ENCODE measurements around the gene IP6K1.

Gene IP6K1

DNA sequence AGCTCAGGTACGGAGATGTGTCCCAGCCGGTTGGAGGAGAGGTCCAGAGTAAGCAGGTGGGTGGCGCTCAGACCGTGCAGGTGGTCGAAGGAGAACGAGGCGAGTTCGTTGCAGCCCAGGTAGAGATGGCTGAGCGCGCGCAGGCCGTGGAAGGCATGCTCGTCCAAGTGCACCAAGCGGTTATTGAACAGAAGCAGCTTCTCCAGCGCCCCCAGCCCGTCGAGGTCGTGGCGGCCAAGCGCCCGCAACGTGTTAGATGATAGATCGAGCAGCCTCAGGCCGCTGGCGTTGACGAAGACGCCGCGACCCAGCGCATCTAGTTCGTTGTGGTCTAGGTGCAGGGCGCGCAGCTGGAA is 67.5 kb downstream of the IP6K1 start:
- DNase-seq (ENCODE audit: low read depth), result no peak
- peak overlapping the region; percentile 55 for H3K4me3 ChIP-seq (replicated peaks; ENCODE audit: low read depth, low read length)
- TF ChIP-seq, protein P1, sequence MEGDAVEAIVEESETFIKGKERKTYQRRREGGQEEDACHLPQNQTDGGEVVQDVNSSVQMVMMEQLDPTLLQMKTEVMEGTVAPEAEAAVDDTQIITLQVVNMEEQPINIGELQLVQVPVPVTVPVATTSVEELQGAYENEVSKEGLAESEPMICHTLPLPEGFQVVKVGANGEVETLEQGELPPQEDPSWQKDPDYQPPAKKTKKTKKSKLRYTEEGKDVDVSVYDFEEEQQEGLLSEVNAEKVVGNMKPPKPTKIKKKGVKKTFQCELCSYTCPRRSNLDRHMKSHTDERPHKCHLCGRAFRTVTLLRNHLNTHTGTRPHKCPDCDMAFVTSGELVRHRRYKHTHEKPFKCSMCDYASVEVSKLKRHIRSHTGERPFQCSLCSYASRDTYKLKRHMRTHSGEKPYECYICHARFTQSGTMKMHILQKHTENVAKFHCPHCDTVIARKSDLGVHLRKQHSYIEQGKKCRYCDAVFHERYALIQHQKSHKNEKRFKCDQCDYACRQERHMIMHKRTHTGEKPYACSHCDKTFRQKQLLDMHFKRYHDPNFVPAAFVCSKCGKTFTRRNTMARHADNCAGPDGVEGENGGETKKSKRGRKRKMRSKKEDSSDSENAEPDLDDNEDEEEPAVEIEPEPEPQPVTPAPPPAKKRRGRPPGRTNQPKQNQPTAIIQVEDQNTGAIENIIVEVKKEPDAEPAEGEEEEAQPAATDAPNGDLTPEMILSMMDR (IDR thresholded peaks at IDR 0.05; ENCODE audit: low read length, missing control alignments), result no peak

DNA sequence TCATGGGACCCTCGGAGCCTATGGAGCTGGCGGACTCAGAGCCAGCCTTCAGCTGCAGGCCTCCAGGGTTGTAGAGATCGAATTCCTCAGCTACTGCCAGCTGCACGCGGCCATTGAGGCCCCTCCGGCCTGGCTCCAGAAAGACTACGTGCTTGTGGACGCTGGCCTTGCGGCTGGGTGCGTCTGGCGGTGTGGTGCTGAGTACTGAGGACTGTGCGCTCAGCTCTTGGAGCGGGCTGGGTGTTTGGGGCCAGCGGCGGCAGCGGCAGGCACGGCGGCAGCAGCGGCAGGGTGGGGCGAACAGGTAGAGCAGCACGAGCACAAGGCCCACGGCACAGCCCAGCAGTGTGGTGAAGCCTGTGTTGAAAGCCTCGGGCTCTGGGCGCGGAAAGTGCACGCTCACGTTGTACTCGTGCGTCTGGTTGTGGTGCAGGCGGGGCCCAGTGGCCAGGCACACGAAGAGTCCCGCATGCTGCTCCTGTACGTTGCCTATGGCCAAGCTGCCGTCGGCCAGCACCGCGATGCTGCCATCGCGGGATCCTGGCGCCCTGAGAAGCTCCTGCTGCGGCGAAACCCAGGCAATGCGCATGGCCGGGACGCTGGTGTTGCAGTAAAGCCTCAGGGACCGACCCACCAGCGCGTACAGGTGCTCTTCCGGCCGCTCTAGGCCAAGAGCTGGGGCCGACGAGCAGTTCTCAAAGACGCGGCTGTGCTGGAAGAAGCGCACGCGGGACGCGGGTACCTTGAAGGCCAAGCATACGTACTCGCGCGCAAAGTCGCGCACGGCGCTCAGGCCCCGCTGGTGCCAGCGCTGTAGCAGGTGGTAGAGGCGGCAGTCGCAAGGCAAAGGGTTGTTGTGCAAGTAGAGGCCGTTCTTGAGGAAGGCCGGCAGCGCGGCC is 68.1 kb downstream of the IP6K1 start:
- TF ChIP-seq, protein P1 (IDR thresholded peaks at IDR 0.05; ENCODE audit: low read length, missing control alignments), result no peak
- no peak for DNase-seq (ENCODE audit: low read depth)
- H3K4me3 ChIP-seq (replicated peaks; ENCODE audit: low read depth, low read length), result no peak overlapping the region

DNA sequence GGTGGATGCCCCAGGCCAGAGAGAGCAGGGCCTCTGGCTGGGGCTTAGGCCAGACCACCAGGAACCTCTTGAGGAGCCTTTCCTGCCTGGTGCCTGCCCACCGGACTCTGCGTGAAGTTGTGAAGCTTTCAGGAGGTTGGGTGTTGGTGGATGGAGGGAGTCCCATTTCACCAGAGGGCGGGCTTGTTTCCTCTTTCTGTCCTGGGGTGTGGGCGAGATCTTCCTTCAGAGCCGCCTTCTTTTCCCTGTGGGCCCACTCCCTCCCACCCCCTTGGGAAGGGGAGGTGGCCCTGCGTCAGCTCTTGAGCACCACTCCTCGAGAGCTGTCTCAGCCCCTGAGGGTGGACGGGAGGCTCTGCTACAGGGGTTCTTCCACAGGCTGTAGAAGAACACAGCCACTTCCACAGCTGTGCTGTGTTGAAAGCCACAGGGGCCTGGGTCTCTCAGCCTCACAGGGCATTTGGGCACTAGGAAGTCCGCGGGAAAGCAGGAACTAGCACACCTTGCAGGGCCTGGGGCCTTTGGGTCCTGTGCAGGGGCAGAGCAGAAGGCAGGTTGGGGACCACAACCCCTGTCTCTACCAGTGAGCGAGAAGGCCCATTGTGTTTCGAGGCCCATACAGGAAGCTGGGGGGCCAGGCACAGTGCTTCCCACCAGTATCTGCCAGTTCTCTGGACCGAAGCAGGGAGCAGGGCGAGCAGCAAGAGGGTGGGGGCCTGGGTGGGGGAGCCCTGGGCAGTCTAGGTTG is 69.0 kb downstream of the IP6K1 start:
- TF ChIP-seq, protein P1 (IDR thresholded peaks at IDR 0.05; ENCODE audit: low read length, missing control alignments), result no peak
- H3K4me3 ChIP-seq (replicated peaks; ENCODE audit: low read depth, low read length), result no peak overlapping the region
- no peak for DNase-seq (ENCODE audit: low read depth)

DNA sequence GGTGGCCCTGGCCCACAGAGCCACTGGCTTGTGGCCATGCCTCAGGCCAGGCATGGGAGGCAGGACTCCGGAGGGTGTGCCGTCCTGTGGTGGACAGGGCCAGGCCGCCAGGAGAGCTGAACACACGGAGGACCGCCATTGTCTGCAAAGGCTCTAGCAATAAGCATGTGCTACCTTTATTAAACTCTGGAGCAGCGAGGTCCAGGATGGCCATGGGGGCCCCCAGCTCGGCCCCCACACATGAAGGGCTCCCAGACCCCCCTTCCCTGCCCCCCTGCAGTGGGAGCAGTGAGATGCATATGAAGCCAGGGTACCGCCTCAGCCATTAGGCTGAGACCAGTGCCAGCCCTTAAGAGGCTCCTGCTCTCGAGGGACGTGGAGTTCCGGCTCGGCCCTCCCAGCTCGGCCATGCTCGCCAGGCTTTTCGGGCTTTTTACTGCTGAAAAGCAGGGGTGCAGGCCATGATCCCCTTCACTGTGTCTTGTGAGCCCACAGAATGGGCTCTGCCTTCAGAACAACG is 69.6 kb downstream of the IP6K1 start:
- TF ChIP-seq, protein P1 (IDR thresholded peaks at IDR 0.05; ENCODE audit: low read length, missing control alignments), result no peak
- DNase-seq (ENCODE audit: low read depth), result no peak
- no peak overlapping the region for H3K4me3 ChIP-seq (replicated peaks; ENCODE audit: low read depth, low read length)

DNA sequence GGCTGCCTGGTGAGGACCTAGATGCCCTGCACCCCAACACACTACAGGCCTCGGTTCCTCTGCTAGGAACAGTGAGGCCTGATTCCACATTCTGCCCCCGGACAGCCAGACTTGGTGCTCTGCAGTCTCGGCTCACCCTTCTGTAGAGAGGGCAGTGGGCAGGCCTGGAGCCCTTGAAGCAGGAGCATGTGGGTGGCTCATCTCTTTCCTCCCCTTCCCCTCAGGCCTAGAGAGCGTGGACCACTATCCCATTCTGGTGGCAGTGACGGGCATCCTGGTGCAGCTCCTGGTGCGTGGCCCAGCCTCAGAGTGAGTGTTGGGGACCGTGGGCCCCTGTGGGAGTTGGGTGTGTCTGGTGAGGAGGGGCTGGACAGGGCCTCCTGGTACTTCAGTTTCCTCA is 70.2 kb downstream of the IP6K1 start:
- no peak for DNase-seq (ENCODE audit: low read depth)
- H3K4me3 ChIP-seq (replicated peaks; ENCODE audit: low read depth, low read length), result no peak overlapping the region
- TF ChIP-seq, protein P1 (IDR thresholded peaks at IDR 0.05; ENCODE audit: low read length, missing control alignments), result no peak

DNA sequence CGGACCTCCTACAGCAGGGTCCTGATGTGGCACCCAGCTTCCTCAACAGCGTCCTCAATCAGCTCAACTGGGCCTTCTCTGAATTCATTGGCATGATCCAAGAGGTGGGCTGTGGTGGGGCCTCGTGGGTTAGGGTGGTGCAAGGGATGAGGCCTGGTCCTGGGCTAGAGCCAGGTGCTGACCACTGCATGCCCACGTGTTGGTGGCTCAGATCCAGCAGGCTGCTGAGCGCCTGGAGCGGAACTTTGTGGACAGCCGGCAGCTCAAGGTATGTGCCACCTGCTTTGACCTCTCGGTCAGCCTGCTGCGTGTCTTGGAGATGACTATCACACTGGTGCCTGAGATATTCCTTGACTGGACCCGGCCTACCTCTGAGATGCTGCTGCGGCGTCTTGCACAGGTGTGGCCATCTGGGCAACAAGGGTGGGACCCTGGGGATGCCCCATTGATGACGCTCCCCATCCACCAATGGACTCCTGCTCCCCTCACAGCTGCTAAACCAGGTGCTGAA is 70.7 kb downstream of the IP6K1 start:
- TF ChIP-seq, protein P1 (IDR thresholded peaks at IDR 0.05; ENCODE audit: low read length, missing control alignments), result no peak
- H3K4me3 ChIP-seq (replicated peaks; ENCODE audit: low read depth, low read length), result no peak overlapping the region
- DNase-seq (ENCODE audit: low read depth), result no peak
